ENCODE measurements around the gene RHBDF1. TPM values are rescaled to one million over a fixed set of nuclear protein-coding genes. Genes with fewer than 3 reads are reported as not detected.

The RHBDF1 gene, protein sequence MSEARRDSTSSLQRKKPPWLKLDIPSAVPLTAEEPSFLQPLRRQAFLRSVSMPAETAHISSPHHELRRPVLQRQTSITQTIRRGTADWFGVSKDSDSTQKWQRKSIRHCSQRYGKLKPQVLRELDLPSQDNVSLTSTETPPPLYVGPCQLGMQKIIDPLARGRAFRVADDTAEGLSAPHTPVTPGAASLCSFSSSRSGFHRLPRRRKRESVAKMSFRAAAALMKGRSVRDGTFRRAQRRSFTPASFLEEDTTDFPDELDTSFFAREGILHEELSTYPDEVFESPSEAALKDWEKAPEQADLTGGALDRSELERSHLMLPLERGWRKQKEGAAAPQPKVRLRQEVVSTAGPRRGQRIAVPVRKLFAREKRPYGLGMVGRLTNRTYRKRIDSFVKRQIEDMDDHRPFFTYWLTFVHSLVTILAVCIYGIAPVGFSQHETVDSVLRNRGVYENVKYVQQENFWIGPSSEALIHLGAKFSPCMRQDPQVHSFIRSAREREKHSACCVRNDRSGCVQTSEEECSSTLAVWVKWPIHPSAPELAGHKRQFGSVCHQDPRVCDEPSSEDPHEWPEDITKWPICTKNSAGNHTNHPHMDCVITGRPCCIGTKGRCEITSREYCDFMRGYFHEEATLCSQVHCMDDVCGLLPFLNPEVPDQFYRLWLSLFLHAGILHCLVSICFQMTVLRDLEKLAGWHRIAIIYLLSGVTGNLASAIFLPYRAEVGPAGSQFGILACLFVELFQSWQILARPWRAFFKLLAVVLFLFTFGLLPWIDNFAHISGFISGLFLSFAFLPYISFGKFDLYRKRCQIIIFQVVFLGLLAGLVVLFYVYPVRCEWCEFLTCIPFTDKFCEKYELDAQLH
- 91.8 and 93.7 TPM in 2 replicates for total RNA-seq (2014; rRNA removed)
- 34.3 TPM for polyA plus RNA-seq (2012)

DNA sequence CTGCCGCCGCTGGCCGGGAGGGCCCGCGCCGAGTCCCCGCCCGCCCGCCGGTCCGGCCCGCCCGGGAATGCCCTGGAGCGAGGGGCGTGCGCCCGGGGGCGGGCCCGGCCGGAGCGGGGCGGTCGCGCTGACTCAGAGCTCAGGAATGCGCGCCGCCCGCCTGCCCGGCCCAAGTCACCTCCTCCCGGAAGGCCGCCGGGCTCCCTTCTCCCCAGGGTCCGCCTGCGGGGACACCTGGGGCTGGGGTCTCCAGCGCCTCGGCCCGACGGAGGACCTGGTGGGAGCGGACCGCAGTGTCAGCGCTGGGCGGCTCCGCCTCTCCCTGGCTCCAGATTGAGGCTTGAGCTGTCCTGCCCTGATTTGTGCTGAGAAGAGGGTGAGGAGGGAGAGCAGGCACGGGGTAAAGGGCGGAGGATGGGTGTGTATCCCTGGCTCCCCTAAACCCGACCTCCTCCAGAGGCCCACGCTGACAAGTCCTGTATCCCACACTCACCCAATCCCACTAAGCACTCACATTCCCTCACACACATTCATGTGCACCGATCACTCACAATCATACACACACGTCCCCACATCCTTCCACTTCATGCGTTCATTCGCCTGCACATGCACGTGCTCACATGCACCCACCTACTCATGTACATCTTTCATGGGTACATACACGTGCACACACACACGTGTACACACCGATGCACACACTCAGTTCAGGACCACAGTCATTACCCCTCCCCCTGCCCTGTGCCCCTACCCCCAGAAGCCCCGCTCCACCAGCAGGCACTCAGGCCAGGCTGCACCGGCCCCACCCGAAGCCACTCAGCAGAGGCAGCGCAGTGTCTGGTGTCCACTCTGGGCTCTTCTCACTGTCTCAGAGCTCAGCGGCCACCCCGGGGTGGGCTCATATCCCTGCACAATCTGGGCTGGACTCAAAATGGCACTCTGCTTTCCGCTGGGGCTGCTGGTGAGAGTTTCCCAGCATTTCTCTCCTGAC is at the start of gene RHBDF1:
RHBDF1 (minus strand) TSS at position 71 of the 988 bp plus-strand sequence. CDS start 7,616 bp downstream, outside the sequence.
- peak; percentile 50 for DNase-seq (ENCODE audit: low read depth)

DNA sequence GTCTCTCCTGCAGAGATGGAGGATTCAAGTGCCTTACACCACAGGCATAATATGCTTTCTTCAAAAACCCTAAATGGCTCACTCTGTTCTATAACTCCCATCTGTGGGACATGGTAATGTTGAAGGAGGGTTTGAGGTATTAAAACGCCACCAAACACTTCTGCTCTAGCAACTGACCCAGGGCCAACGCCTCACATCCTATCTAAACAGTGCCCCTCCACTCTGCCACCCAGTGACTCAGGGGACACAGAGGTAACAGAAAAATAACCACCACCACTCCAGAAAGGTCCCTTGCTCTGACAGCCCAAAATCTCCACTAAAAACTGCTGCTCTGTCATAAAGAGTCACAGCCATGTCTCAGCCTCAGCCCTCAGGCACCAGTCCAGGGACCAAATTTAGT is 48.3 kb upstream of the RHBDF1 start:
- DNase-seq (ENCODE audit: low read depth), result no peak

DNA sequence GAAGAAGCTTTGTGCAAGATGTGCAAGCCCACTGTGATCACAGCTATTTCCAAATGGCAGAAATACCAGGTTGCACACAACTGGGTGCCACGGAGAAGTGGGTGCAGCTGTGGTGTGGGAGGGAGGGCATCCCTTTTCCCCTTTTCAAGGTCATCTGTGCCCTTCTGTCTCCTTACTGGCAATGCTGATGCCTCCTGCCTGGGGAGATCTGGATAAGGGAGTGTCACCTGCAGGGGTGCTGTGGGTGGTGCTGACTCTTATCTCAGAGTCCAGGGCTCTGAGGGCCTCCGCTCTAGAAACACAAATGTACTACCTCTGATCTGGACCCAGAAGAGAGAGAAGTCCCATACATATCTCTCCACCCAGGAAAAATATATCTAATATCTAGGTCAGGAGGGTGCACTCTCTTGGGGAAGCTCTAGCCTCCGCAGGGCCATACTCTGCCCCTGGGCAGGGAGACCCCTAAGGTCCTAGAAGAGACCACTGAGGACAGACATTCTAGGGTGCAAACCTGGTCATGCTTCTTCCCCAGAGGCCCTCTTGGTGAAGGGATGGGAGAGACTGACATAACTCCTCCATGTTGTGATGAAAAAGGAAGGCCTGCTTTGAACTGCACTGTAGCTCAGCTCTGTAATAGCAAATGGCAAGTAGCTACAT is 47.5 kb upstream of the RHBDF1 start:
- no peak for DNase-seq (ENCODE audit: low read depth)

DNA sequence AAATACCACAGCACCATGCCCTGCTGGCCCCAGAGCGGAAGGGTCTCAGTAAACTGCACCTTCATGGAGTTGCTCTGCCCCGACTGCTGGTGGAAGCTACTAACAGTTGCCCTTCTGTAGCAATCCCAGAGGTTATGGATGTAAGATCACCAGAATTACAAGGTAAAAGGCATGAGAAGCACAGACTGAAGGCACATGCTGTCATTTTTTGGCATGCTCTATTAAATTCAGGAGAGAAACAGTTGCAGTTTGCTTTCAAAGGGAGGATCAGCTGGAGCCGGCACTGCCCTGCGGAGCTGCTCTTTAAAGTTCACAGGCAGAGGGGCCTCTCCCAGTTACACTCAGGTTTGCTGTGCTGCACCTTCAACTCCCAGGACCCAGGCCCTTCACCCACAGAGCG is 46.9 kb upstream of the RHBDF1 start:
- DNase-seq (ENCODE audit: low read depth), result no peak

DNA sequence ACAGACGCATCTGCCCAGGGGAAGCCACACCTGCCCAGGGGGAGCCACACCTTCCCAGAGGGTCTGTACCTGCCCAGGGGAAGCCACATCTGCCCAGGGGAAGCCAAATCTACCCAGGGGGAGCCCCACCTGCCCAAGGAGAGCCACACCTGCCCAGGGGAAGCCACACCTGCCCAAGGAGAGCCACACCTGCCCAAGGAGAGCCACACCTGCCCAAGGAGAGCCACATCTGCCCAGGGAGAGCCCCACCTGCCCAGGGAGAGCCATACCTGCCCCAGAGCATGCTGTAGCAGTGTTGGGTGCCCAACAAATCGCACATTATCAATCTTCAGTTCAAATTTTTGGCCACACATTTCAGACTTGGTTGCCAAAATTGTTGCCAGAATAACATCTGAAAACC is 46.4 kb upstream of the RHBDF1 start:
- no peak for DNase-seq (ENCODE audit: low read depth)

DNA sequence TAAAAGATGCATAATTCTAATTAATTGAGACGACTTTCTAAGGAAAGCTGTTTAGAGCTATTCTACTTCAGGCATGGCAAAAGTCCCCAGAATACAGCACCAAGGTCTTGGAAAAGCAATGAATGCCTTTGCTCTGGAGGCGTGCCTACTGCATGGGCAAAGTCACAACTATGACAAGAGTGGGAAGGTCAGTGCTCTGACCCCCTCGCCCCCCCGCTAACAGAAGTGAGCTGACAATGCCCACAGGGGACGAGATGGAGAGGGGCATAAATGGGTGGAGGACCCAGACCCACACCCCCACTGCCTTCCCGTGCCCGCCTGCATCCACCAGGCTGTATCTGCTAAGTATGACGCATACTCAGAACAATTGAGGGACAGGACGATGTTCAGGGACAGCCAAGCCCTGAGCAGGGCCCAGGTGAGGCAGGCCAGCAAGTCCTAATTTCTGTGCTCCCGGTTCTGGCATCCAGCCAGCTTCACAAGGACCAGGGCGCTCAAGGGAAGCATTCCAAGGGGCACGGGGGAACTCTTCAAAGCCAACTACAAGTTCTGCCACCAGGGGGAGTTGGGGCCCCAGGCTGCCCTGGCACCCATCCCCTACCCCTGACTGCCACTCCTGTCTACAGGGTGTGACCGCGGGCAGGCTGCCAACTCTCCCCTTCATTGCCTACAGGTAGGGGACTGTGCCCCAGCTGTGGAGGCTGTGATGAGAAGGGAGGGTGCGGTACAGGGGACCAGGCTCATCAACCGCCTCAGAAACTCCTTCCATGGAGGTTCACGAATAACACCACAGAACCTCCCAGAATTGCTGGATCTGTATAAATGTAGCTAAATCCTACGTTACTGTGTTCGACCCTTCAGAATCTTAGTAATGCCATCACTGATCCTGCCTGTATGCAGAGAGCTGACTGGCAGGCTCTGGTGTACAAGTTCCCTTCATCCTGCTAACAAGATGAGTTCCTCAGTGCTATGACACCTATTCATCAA is 45.2 kb upstream of the RHBDF1 start:
- DNase-seq (ENCODE audit: low read depth), result peak; percentile 43

DNA sequence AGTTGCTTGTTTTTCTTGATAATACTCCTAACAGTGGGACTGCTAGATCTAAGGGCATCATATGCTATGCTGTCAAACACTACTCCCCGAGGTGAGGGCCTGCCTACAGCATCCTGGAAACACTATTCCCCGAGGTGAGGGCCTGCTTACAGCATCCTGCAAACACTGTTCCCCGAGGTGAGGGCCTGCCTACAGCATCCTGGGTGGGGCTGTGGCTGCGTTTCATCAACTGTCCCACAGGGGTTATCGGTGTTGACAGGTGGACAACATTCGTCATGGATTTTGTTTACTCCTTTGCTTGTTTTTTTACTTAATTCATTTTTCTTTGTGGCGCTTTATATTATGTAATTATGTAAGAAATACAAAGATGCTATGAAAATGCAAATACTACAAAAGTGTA is 43.6 kb upstream of the RHBDF1 start:
- DNase-seq (ENCODE audit: low read depth), result no peak

DNA sequence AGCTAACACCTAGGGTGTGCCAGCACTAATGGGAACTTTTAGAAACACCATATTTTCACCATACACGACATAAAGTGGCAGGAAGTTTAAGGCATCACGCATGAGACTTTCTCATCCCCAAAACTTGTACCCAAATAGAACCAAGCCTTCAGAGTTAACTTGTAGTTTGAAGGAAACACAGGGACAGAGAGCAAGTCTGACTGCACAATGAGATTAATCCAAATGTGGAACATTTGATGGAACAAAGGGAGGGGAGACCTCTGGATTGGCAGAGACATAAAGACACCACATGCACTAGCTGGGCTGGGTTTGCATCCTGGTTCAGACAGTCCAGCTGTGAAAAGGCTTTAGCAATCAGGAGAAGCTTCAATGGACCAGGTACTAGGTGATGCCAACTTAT is 41.9 kb upstream of the RHBDF1 start:
- no peak for DNase-seq (ENCODE audit: low read depth)

DNA sequence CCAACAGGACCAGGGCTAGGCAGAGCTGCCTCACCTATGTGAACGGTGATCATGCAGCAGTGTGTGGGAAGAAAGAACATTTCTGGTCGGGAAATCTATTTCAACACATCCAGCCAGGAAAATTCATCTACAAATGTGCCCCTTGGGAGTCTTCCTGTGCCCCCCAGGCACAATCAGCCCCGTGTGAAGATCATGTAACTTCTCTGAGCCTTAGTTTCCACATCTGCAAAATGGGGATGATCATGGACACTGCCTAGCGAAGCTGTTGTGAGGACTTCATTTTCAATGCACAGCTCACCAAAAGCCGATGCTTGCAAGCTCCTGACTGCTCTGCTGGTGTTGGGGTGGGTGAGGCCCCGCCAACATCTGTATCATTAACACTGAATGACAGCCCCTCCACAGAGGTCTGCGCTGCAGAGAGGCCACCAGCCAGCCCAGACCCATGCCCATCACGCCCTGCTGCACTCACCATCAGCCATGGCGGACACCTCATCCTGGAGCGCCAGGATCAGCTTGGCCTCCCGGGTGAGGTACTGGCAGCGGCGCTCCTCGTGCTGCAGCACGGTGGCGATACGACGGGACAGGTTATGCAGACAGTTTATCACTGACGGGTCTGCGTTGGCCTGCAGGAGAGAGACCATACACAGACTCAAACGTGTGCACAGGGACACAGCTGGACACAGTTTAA is 39.9 kb upstream of the RHBDF1 start:
- DNase-seq (ENCODE audit: low read depth), result no peak

DNA sequence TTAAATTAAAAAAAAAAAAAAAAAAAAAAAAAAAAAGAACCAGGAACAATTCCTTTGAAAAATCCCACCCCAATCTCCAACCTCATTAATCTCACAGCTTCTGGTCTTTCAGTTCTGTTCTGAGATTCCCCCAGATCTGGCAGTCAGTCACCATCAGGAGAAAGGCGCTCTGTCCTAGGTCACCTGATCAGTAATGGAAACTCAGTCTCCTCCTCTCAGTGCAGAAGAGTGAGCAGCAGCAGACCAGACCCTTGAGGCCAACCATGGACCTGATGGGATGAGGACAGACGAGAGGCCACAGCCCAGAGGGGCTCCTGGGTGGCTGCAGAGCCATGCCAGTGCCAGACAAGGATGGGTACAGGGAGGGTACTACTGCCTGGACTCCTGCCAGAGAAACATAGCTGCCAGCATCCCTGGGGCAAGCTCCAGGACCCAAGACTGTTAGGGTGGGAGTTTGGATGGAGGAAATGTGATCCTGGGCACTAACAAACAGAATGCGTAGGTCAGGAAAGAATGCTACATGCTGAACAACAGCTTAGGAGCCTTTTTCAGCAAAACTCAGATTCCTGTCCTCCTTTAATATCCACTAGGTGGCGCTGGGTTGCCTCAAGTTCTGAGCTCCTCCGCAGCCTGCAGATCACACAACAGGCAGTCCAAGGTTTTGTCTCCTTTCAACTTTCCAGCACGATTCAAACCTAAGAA is 34.3 kb upstream of the RHBDF1 start:
- peak; percentile 76 for DNase-seq (ENCODE audit: low read depth)

DNA sequence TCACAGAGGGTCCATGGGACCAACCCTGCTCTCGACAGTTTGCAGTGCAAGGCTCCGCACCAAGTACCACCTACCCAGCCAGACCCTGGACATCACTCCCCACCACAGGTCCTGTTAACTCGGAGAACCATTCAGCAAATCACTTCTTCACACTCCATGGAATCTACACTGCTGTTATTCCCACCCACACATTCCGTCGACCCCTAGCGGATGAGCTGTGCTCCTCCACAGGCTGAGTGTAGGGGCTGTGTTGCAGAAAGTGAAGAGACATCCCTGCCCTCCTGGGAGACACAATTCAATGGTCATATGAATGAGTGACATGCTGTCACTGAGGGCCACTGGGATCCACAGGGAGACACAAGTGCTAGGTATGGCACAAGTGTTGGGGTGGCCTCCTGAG is 33.1 kb upstream of the RHBDF1 start:
- no peak for DNase-seq (ENCODE audit: low read depth)

DNA sequence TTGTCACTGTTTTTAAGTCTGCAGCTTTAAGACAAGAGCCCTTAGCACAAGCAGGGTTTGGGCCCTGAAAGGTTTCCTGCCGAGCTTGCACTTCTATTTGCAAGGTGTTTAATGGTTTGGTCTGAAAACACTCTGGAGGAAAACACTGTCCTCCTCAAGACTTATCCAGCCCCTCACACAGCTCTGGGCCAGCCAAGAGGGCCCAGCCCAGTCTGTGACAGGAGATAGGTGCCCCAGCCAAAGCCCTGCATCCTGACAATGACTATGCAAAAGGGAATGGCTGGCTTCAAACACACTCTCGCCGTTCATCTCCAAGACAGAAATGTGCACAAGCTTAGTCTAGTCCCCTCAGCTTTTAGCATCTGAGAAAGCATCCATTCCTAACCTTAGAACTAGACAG is 32.5 kb upstream of the RHBDF1 start:
- DNase-seq (ENCODE audit: low read depth), result no peak

DNA sequence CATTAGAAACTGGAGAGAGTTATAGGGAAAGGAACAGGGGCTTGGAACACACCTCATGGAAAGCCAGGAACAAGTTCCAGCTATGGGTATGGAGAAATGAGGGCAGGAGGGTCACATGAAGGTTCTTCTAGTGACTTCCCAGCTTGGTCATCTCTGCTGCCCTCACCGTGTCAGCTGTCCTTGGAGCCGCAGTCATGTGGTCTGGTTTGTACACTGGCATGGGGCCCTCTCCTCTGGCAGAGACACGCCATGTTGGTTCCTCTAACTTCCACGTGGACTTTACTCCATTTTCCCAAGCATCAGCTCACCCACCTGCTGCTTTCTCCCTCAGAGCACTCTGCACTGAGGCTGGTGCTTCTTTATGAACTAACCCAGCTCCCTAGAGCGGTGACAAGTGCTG is 31.9 kb upstream of the RHBDF1 start:
- no peak for DNase-seq (ENCODE audit: low read depth)

DNA sequence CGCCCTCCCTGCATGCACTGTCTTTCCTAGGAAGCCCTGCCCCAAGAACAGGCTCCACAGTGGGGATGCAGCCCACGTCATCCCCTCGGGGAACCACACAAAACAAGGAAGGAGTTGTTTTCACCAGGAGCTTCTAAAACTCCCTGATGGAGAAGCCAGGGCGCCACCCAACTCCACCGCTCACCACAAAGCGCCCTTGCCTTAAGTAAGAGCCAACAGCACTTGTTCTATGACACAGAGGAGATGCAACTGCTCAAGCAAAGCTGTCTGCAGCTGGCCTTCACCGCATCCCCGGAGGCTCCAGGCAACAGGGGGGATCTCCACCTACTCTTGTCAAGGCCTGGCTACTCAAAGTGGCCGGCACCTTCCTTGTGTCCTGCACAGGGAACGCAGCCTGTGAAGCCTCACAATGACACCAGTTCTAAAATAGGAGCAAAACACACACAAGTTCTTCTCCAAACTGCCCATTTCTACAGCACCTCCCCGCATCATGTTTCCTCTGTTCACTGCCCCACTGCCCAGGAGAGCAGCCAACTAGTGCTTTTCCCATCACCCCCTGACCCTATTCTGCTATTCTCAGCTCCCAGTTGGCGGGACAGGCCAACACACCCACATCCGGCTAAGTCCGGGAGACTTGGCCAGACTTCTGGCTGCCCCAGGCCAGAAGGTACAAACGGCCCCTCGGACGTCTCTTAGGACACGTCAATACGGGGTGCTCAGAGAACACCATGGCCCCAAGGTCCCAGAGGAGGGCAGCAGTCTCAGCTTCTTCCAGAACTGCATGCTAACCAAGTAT is 29.8 kb upstream of the RHBDF1 start:
- no peak for DNase-seq (ENCODE audit: low read depth)

DNA sequence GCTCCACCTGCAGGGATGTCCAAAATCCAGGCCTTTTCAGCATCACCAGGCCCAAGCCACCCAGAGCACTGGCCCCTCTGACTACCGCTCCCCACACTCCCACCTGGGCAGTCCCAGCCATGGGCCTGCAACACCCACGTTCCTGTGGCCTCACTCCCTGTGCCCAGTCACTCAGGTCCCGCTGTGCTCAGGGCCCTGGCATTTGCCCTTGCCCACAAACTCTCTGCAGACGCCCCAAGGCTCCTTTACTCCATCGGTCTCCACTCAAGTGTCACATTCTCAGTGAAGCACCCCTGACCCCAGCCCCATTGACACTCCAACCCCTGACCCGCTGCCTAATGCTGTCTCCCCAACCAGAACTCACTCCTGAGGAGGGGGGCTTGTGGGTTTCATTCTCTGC is 29.2 kb upstream of the RHBDF1 start:
- DNase-seq (ENCODE audit: low read depth), result no peak

DNA sequence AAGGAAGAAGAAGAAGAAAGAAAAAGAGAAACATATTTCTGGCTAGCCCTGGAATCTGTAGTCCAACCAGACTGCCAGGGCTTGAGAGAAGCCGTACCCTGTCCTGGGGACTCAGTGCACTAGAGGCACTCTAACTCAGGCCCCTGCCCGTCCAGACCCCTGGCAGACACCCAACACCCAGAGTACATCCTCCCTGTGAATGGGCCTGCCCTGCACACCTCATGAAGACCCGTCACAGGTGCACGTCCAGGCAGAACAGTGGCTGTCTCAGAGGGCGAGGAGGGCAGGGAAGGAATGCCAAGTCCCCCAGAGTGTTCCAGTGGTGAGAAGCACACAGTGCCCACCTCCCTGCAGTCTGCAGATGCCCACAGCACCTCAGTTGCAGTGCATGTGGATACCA is 28.6 kb upstream of the RHBDF1 start:
- no peak for DNase-seq (ENCODE audit: low read depth)

DNA sequence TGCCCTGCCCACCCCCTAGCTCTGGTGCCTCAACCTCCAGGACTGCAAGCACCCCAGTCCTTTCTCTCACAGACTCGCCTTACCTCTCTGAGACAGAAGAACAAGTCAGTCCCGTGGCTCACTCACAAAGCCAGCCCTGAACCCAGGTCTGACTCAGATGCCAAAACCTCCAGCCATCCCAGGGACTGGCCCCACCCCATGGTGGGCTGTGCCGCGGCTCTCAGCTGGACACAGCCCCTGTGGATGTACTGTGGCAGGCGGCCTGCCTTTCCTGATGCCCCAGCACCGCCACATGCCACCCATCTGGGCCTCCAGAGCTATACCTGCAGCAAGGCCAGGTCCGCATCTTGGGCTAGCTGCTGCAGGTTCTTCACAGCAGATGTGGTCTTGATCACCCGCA is 25.4 kb upstream of the RHBDF1 start:
- peak; percentile 49 for DNase-seq (ENCODE audit: low read depth)

DNA sequence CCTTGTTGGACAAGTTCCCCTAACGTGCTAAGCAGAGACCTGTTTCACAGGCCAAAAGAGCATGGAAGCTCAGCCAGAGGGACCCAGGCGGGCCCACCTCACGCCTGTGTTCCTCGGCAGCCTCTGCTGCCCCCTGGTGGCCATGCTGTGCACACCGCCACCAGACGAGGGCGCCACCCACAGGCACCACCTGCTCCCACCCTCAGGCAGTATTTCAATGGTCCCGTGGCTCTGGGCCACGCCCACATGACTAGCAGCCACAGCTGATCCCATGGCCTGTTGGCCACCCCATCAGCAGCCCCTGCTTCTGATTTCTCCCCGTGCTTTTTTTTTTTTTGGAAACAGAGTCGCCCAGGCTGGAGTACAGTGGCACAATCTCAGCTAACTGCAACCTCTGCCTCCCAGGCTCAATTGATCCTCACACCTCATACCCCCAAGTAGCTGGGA is 24.5 kb upstream of the RHBDF1 start:
- peak; percentile 92 for DNase-seq (ENCODE audit: low read depth)
